ENCODE results near the gene PPIH.
"Not testable (repeated sequence)": the region's sequence is repeated elsewhere in the genome, so short reads cannot be mapped to it uniquely, and the experiment has no call there.

The PPIH gene

GRCh38 chr1:42657981-42658876 is at the start of gene PPIH:
Gene PPIH (plus strand): TSS chr1:42658423. CDS start chr1:42658447, 24 bp downstream.
- TF ChIP-seq, protein P1, sequence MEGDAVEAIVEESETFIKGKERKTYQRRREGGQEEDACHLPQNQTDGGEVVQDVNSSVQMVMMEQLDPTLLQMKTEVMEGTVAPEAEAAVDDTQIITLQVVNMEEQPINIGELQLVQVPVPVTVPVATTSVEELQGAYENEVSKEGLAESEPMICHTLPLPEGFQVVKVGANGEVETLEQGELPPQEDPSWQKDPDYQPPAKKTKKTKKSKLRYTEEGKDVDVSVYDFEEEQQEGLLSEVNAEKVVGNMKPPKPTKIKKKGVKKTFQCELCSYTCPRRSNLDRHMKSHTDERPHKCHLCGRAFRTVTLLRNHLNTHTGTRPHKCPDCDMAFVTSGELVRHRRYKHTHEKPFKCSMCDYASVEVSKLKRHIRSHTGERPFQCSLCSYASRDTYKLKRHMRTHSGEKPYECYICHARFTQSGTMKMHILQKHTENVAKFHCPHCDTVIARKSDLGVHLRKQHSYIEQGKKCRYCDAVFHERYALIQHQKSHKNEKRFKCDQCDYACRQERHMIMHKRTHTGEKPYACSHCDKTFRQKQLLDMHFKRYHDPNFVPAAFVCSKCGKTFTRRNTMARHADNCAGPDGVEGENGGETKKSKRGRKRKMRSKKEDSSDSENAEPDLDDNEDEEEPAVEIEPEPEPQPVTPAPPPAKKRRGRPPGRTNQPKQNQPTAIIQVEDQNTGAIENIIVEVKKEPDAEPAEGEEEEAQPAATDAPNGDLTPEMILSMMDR (IDR thresholded peaks at IDR 0.05; ENCODE audit: control insufficient read depth, insufficient read depth, low read depth, low read length, missing control alignments), result no peak
- H3K4me3 ChIP-seq (ENCODE audit: control insufficient read depth, low read depth, low read length), result peak within 1 kb of the TSS; percentile 93
- DNase-seq (ENCODE audit: low read depth), result peak; percentile 47

GRCh38 chr1:42613803-42614131 is 44.5 kb upstream of the PPIH start:
- no peak overlapping the region for H3K4me3 ChIP-seq (ENCODE audit: control insufficient read depth, low read depth, low read length)
- TF ChIP-seq, protein P1 (IDR thresholded peaks at IDR 0.05; ENCODE audit: control insufficient read depth, insufficient read depth, low read depth, low read length, missing control alignments), result no peak
- no peak for DNase-seq (ENCODE audit: low read depth)

- DNase-seq (ENCODE audit: low read depth), result no peak
- H3K4me3 ChIP-seq (ENCODE audit: control insufficient read depth, low read depth, low read length), result no peak overlapping the region
- TF ChIP-seq, protein P1 (IDR thresholded peaks at IDR 0.05; ENCODE audit: control insufficient read depth, insufficient read depth, low read depth, low read length, missing control alignments), result no peak
Measured at GRCh38 chr1:42618866-42619265, 39.4 kb upstream of the PPIH start.

GRCh38 chr1:42620307-42620706 is 37.9 kb upstream of the PPIH start:
- TF ChIP-seq, protein P1 (IDR thresholded peaks at IDR 0.05; ENCODE audit: control insufficient read depth, insufficient read depth, low read depth, low read length, missing control alignments), result no peak
- no peak for DNase-seq (ENCODE audit: low read depth)

DNA sequence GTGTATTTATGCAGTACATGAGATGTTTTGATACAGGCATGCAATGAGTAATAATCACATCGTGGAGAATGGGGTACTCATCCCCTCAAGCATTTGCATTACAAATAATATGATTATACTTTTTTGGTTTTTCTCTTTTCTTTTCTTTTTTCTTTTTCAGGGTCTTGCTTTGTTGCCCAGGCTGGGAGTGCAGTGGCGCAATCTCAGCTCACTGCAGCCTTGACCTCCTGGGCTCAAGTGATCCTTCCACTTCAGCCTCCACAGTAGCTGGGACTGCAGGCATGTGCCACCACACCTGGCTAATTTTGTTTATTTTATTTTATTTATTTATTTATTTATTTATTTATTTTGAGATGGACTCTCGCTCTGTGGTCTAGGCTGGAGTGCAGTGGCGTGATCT is 37.0 kb upstream of the PPIH start:
- not testable (repeated sequence) for DNase-seq (ENCODE audit: low read depth); H3K4me3 ChIP-seq (ENCODE audit: control insufficient read depth, low read depth, low read length)

More at GRCh38 chr1:42620307-42620706, 37.9 kb upstream of the PPIH start:
- H3K4me3 ChIP-seq (ENCODE audit: control insufficient read depth, low read depth, low read length), result no peak overlapping the region

- H3K4me3 ChIP-seq (ENCODE audit: control insufficient read depth, low read depth, low read length); DNase-seq (ENCODE audit: low read depth): not testable (repeated sequence)
Measured at GRCh38 chr1:42627205-42627604, 31.0 kb upstream of the PPIH start.

GRCh38 chr1:42639116-42639515 is 19.1 kb upstream of the PPIH start:
- TF ChIP-seq, protein P1 (IDR thresholded peaks at IDR 0.05; ENCODE audit: control insufficient read depth, insufficient read depth, low read depth, low read length, missing control alignments), result no peak
- DNase-seq (ENCODE audit: low read depth), result no peak
- H3K4me3 ChIP-seq (ENCODE audit: control insufficient read depth, low read depth, low read length), result no peak overlapping the region

All from AG09309 (cell line).